Cerebellar cortex (tissue), 1 donor: ENCODE results near the gene RAB18.
"Not testable (repeated sequence)": the region's sequence is repeated elsewhere in the genome, so short reads cannot be mapped to it uniquely, and the experiment has no call there.

ENCODE experiments used
- DNase-seq: peaks from one replicate; pipeline ENCODE4 v3.0.0-alpha.2; 2015; ENCODE audit warnings: low spot score

The RAB18 gene

GRCh38 chr10:27504007-27504807 is at the start of gene RAB18:
Gene RAB18, plus strand, starts transcription at chr10:27504304. Its CDS starts 66 bp downstream, at chr10:27504370.
- DNase-seq, result peak; percentile 97

DNA sequence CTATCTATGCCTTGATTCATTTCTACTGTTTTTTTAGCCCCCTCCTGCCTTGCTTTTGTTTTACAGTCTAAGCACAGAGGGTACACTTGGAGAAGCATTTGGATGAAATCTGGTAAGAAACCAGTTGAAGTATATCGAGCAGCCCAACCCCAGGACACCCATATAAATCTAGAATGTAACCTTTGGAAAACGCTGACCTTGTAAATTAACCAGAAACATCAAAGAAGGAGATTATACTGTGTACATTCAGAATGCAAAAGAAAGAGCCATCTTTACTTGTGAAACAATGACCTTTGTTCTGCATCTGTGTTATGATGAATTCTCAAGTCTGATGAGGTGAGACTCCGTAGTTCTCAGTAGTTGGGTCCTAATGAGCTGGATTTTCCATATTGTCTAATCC is 49.3 kb upstream of the RAB18 start:
- no peak for DNase-seq

DNA sequence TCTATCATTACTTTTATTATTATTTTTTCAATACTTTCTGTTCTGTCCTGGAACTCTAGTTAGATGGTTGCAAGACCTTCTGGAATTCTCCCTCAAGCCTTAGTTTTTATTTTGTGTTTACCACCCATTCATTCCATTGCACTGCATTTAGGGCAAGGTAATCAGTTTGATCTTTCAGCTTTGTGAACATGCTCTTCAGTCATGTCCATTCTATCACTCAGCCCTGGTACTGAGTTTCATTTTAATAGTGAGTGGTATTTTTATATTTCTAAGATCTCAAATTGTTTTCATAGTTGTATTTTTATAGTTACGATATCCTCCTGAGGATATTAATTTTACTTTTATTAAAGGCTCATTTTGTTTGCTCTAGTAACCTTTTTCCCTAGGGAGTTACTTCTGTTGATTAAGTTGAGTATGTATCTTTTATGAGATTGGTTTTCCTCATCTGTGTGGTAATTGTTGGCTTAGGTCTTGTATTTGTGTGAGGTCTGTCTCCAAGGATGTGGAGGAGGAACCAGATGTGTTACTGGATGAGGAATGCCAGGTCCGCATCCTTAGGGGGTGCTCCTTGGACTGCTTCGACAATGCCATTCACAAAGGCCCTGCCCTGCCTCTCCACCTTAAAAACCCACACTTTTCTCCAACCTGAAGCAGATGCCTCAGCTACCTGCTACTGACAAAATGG is 46.7 kb upstream of the RAB18 start:
- DNase-seq, result no peak

- DNase-seq, result no peak
Observed at GRCh38 chr10:27457966-27458365, 46.1 kb upstream of the RAB18 start.

GRCh38 chr10:27461312-27461711 is 42.8 kb upstream of the RAB18 start:
- no peak for DNase-seq

GRCh38 chr10:27463961-27464360 is 40.1 kb upstream of the RAB18 start:
- no peak for DNase-seq

DNA sequence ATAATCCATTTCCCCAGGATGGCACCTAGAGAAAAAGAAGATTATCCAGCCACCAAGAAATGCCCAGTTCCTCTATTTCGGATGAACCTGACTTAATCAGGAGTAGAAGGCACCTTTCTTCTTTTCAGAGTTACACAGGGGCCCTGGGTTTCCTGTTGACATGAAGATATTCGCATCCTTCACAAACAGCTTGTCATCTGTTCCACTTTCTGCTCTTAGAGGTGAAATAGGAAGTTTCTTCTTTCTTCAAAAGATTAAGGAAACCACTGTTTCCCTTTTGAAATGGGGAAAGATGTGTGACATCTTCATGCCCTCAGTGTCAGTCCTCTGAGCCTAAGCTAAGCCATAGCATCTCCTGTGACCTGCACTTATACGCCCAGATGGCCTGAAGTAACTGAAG is 39.1 kb upstream of the RAB18 start:
- no peak for DNase-seq

GRCh38 chr10:27465596-27465995 is 38.5 kb upstream of the RAB18 start:
- not testable (repeated sequence) for DNase-seq

DNA sequence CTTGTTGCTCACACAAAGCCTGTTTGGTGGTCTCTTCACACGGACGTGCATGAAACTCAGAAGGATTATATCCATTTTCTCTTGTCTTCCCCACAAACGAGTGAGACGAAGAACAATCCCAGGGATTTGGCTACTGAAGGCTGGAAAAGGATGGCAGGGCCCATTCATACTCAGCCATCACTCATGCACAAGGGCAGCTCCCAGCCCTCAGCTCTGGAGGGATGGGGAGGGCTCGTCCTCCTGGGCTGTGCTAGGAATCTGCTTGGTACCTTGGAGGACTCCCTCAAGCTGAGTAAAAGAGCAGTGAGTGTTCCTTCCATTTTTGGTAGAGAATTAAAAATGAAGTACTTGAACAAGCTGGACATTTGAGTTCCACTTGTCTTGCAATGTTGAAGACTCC is 33.2 kb upstream of the RAB18 start:
- DNase-seq, result no peak

GRCh38 chr10:27474741-27475140 is 29.4 kb upstream of the RAB18 start:
- DNase-seq, result no peak

DNA sequence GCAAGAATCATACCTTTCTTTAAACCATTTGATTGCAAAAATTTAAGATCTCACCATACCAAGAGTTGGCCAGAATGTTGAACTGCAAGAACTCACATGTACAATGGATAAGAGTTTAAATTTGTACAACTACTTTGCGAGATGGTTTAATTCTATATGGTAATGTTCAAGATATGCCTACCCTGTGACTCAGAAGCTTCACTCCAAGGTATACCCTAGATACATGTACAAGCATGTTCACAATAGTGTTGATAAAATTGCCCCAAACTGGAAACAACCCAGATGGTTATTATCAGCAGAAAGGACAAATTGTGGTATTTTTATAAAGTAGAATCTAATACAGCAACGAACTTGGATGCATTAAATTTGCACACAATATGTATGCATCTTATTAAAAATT is 25.1 kb upstream of the RAB18 start:
- no peak for DNase-seq

DNA sequence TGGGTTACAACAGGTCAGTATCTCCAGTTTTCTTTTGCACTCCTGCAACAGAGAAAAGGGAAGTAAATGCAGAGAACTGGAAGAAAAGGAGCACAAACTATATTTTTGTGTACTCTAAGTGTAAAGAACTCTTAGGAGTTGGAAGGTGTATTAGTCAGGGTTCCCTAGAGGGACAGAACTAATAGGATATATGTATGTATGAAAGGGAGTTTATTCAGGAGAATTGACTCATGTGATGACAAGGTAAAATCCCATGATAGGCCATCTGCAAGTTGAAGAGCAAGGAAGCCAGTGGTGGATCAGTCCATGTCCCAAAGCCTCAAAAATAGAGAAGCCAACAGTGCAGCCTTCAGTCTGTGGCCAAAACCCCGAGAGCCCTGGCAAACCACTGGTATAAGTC is 22.6 kb upstream of the RAB18 start:
- no peak for DNase-seq

DNA sequence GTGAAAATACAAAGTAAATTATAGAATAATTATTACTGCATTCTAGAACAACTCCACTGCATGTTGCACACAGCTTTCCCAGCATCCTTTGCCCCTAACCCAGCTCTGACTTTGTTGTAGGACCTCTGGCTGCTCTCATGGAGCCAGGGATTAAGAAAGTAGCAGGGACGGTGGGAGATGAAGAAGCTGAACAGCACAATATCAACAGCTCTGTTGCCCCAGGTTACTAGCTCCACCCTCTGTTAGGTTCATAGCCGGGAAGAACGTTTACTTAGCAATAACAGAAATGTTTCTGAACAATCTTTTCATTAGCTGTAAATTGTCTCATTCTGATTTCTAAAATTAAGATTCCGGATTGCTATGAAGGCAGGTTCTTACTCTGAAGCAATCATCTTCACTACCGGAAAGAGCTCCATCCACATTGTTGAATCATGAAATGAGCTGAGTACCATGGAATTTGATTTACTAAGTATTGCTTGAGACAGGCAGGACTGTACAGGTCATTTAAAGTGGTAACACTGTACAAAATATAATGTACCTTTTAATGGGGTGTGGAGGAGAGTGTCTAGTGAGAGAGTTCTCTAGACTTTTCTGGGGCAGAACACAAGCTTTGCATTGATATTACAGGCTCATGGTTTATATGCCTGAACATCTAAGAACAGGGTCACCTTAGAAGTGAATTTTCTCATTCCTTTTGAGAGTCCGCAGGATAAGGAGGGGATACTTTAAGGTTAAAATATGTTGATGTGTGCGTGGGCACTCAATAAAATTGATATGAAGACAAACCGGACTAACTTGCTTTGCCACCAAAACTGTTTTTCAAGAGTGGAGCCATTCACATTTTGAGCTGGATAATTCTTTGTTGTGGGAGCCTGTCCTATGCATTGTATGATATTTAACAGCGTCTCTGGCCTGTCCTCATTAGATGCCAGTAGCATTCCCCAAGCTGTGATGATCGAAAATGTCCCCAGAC is 20.8 kb upstream of the RAB18 start:
- DNase-seq, result no peak

DNA sequence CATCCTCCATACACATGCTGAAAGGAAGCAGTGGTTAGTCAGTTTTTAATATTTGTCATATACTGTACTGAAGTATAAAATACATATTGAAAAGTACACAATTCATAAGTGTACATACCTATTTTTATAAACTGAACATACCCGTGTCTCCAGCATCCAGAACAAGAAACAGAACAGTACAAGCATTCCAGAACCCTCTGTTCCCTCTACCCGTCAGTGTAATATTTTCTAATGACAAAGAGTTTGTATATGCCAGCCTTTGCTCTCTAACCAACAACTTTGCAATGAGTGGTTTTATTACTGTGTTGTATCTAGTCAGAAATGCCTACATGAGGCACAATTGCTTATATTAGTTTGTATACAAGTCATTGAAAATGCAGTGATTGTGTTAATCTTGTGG is 18.7 kb upstream of the RAB18 start:
- no peak for DNase-seq

- no peak for DNase-seq
Observed at GRCh38 chr10:27485986-27486385, 18.1 kb upstream of the RAB18 start.

DNA sequence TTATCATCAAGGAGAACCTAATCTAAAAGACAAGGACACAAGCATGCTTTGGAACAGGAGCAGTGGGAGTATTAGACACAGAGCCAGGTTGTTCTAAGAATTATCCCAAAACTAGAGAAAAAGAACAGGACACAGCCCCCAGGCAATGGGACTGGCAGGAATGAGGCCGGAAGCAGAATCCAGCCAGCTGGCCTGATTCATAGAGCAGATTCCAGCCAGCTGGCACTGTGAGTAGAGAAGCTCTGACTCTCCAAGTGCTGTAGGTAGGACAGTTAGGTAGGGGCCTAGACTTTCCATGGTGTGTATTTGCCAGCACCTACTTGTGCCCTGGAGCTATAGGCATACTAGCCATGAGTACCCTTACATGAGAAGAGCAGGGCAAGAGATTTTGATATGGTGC is 13.3 kb upstream of the RAB18 start:
- no peak for DNase-seq

GRCh38 chr10:27494116-27494805 is 9.8 kb upstream of the RAB18 start:
- no peak for DNase-seq

DNA sequence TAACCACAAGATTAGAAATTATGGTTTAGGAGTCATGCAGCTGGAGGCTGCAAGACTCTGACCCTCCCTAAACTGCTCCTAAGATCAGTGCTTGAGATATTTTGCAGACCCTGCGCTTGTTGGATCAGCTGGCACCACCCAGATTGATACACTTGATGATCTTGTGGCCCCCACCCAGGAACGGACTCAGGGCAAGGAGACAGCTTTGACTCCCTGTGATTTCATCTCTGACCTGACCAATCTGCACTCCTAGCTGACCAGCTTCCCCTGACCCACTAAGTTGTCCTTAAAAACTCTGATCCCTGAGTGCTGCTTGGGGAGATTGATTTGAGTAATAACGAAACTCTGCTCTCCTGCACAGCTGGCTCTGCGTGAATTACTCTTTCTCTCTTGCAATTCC is 8.0 kb upstream of the RAB18 start:
- no peak for DNase-seq

DNA sequence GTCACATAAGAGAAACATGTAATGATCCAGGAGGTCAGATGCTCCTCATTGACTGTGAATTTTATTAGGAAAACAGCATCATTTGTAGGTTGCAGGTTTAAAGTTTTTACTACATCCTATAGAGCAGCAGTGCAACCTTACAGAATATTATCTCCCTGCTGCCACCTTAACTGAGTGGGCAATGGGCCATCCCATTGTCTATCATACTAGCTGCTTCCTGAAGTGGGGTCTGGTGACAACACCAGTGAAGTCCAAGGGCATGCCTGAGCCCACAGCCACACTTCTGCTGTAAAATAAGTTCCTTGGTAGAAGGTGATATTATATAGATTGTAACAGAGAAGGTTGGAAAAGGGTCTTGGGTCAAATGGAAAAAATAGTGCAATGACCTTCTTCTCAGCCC is 4.0 kb upstream of the RAB18 start:
- no peak for DNase-seq

DNA sequence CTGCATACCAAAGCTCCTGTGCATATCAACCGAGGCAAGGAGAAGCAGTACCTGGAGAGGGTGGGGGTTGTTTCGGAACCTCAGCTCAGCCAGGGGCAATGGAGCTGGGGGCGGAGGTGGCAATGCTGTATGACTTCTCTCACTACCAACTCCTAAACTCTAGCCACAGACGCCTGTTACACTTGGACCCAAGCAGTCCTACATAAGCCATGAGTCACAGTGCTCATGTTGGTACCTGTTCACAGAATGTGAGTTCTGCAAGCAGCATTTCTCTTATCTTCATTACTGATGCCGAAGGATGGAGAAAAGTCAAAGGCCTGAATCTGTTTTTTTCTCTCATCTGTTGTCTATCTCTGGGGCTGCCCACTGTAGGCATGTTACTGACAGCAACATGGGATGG is 3.2 kb upstream of the RAB18 start:
- no peak for DNase-seq

GRCh38 chr10:27503498-27504006 is 552 bp upstream of the RAB18 start:
- no peak for DNase-seq
